GM19328 (cell line): ENCODE measurements around the gene FLNB.
A peak's percentile ranks its signal among the peaks of the same experiment; 100 is the strongest.
"Not testable (repeated sequence)": the region's sequence is repeated elsewhere in the genome, so short reads cannot be mapped to it uniquely, and the experiment has no call there.

Experiments
- ATAC-seq: cut with Tn5 transposase; IDR thresholded peaks from one replicate; pipeline ENCODE4 v1.9.1; 2021; ENCODE audit warnings: mild to moderate bottlenecking, moderate library complexity; ENCODE audit not compliant: unreplicated experiment

Gene FLNB

GRCh38 chr3:57978316-57978715 is 29.9 kb upstream of the FLNB start:
- no peak for ATAC-seq

- no peak for ATAC-seq
Observed at GRCh38 chr3:57980416-57980815, 27.8 kb upstream of the FLNB start.

GRCh38 chr3:57981483-57982087 is 26.6 kb upstream of the FLNB start:
- no peak for ATAC-seq

- ATAC-seq = no peak
Observed at GRCh38 chr3:57982561-57983243, 25.5 kb upstream of the FLNB start.

GRCh38 chr3:57983734-57984518 is 24.3 kb upstream of the FLNB start:
- peak; percentile 98 for ATAC-seq

GRCh38 chr3:57985176-57985983 is 22.8 kb upstream of the FLNB start:
- ATAC-seq = no peak

- no peak for ATAC-seq
Observed at GRCh38 chr3:57985984-57986246, 22.3 kb upstream of the FLNB start.

- no peak for ATAC-seq
Observed at GRCh38 chr3:57986261-57986660, 22.0 kb upstream of the FLNB start.

- not testable (repeated sequence) for ATAC-seq
Observed at GRCh38 chr3:57989198-57989597, 19.0 kb upstream of the FLNB start.

GRCh38 chr3:57989646-57990045 is 18.6 kb upstream of the FLNB start:
- no peak for ATAC-seq

GRCh38 chr3:57992452-57993213 is 15.6 kb upstream of the FLNB start:
- no peak for ATAC-seq

GRCh38 chr3:57998366-57999283 is 9.6 kb upstream of the FLNB start:
- no peak for ATAC-seq

- no peak for ATAC-seq
Observed at GRCh38 chr3:57999417-58000115, 8.7 kb upstream of the FLNB start.

- ATAC-seq = no peak
Observed at GRCh38 chr3:58000306-58001085, 7.7 kb upstream of the FLNB start.

- ATAC-seq = no peak
Observed at GRCh38 chr3:58001086-58001467, 7.1 kb upstream of the FLNB start.

GRCh38 chr3:58001979-58002378 is 6.2 kb upstream of the FLNB start:
- no peak for ATAC-seq

- ATAC-seq = no peak
Observed at GRCh38 chr3:58003093-58003492, 5.1 kb upstream of the FLNB start.

GRCh38 chr3:58004973-58005372 is 3.2 kb upstream of the FLNB start:
- no peak for ATAC-seq
